NK-92 treated with Interleukin-12 subunit alpha and Interleukin-12 subunit beta, amount 100 ng/mL, for 24 hours (cell line): ENCODE measurements around the gene NPFF.

Experiments
- DNase-seq: peaks from one replicate; lab custom pipeline; 2025; lab: John Stamatoyannopoulos, UW

NPFF gene

GRCh38 chr12:53474819-53475218 is 32.5 kb downstream of the NPFF start:
- DNase-seq: no peak

DNA sequence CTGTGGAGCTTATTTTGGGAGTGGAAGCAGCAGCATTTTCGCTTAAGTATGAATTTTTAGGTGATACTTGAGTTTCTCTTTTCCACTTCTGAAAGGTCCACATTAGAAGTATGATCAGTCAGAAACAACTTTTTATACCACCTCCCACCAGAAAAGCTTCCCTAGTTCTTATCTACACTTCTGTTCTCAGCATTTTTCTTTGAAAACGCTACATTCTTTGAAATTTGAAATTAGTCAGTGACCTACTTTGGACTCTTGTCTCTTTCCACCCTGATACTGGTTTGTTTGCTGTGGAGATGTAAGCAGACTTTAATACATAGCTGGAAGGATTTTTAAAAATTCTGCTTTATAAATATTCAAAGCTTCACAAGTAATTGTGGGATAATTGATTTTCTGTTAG is 33.2 kb downstream of the NPFF start:
- DNase-seq: no peak

DNA sequence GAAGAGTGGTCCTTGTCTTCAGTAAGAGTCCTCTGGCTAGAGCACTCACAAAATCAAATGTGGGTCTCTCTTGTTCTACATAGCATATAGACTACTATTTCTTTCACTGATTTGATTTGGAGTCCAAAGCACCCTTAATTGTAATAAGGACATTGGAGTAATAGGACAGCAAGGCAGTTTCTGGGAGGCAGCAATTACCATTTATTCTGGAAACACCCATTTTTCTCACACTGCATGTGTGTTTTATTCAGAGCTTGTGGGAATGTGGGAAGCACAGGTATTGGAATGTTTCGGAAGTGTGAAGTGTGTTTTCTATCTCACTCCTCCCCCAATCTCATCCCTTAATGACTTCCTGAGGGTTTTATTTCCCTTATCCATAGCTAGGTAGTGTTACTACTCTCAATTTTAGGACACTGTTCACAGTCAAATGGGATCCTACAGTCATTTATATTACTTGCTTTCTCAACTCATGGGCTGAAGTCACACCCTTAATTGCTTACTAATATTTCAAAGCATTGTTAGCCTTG is 35.2 kb downstream of the NPFF start:
- DNase-seq: no peak

DNA sequence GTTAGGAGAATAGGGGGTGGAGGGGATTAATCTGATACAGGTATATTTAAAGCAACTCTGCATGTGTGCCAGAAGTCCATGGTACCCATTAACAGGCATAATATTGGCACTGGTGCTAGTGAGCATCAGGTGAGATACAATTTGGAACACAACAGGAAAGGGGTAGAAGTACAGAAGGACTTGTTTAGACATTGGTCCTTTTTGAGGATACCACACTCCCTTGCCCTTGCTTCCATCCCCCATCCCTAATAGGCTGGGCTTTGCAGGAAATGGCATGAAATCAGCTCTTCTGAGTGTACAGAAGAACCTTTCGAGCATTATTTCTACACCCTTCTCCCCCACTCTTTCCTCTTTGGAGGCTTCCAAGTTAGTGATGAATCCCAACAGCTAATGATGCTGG is 39.0 kb downstream of the NPFF start:
- no peak for DNase-seq

DNA sequence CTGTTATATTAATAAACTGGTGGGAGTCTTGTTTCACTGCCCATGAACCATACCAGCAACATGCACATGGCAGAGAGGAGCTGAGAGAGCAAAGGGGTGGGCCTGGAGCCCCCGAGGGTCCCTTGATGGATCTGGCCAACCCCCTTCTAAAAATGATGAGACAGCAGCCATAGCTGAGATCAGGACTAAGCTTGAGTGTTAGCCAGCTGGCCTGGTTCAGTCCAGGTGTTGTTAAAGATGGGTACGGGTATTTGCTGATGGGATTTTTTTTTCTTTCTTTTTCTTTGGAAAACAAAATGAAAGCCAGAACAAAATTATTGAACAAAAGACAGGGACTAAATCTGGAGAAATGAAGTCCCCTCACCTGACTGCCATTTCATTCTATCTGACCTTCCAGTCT is 39.4 kb downstream of the NPFF start:
- DNase-seq: no peak

DNA sequence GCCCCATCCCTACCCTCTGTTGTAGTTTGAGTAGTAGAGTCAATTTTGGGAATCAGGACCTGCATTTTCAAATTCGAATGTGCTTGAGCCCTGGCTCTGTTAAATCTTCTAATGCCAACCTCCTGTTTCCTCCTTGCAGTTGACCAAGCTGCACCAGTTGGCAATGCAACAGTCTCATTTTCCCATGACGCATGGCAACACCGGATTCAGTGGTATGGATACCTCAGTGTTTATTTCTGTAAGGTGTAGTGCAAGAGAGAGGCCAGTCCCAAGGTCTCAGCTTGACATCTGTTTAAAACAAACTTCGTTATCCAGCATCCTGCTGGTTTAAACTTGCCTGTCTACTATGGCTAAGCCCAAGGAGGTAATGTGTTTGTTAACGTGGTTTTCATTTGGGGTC is 40.2 kb downstream of the NPFF start:
- DNase-seq: no peak

DNA sequence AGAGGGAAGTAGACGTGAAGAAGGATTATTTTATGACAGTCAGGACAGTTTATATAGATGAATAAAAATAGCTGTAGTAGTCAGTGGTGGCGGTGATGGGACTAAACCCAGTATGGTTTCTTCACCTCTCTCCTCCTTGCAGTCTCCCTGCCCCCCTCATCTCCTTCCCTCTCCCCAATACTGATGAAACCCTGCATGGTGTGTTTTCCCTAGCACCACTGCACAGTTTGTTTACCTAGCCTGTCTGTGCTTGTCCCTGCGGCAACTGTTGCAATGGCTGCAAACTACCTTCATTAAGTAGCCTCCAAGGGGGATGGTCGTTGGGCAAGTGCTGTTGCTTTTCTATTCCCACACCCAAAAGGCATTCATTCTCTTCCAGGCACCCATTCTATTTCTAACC is 40.6 kb downstream of the NPFF start:
- no peak for DNase-seq

DNA sequence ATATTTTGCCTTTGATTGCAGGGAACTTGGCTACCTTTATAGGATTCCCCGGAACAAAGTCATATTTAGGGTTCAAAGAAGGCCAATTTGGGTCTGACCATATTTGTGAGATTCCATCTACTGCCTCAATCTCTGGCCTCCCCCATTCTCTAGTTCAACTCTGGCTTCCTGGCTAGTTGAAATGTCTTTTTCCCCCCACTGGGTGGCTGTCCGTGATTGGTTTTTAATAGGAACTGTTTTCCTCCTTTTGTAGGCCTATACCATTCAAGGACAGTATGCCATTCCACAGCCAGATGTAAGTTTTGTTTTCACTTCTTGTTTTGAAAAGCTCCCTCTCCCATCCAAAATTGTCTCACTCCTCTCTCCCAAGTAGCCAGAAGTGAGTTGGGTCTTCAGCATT is 41.6 kb downstream of the NPFF start:
- DNase-seq: no peak

DNA sequence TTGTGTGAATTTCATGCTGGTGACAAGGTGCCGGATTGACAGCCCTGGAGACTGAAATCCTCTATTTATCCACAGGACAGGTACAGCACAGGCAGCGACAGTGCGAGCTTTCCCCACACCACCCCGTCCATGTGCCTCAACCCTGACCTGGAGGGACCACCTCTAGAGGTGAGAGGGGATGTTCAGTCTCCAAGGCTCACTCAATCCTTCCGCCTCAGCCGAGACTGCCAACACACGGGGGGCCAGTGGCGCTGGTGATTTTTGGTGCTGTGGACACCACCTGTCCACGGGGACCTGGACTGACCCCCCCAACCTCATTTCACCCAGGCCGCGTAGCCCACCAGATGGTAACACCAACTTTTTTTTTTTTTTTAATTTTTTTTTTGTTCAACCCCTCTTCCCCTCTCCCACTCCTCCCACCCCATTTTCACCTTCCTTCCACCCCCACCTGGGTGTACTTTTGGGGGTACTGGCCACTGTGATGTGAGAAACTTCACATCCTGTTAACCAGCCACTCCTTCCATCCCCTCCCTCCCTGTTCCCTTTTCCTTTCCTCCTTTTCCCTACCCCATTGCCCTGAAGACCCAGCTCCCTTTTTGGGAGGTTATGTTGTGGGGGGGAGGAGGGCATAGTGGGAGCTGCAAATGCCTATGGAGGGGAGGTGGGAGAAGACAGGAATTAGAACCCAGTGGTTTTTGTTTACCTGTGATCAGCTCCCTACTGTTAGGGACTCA is 42.4 kb downstream of the NPFF start:
- no peak for DNase-seq

GRCh38 chr12:53463802-53464560 is 43.3 kb downstream of the NPFF start:
- no peak for DNase-seq

- no peak for DNase-seq
These were observed 44.3 kb downstream of the NPFF start for GRCh38 chr12:53462935-53463334.

GRCh38 chr12:53461591-53461990 is 45.7 kb downstream of the NPFF start:
- DNase-seq: no peak

DNA sequence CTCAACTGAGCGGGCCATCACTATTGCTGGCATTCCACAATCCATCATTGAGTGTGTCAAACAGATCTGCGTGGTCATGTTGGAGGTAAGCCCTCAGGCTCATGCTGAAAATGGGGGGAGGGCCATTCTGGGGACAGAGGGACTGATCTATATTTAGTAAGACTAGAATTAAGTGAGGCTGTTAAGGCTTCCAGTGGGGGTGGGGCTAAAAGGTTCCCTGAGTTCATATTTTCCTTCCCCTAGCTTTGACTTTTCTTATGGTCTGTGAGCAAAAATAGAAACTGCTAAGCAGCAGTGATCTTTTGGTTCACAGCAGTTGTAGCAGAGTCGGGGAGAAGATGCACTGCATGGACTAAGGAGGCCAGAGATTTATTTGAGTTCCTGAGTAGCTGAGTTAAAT is 46.2 kb downstream of the NPFF start:
- no peak for DNase-seq

DNA sequence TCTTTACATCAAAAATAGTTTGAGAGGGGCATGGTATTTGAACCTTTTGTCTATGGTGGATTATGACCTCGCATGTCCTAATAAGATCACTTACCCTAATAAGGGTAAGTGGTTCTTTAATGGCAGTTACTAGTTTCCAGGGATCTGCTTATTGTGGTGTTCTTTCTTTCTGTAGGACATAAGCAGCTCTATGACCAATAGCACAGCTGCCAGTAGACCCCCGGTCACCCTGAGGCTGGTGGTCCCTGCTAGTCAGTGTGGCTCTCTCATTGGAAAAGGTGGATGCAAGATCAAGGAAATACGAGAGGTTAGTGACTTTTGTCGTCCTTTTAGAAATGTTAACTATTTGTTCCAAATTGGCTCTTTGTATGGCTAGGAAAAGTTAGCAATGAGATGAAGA is 48.2 kb downstream of the NPFF start:
- no peak for DNase-seq
